Smooth muscle cell (in vitro differentiated cells): ENCODE results near the gene VAT1. TPM values are rescaled to one million over a fixed set of nuclear protein-coding genes. Genes with fewer than 3 reads are reported as not detected.

Source experiments
- DNase-seq: peaks from one replicate; lab custom pipeline; 2025; ENCODE audit not compliant: unreplicated experiment; lab: John Stamatoyannopoulos, UW
- H2AFZ ChIP-seq: fragments of 200-600 bp; sonication (generic); 2 replicates; pipeline ENCODE4 v1.6.0; 2016; ENCODE audit warnings: antibody characterized with exemption, low read depth, mild to moderate bottlenecking
- H3F3A ChIP-seq: fragments of 200-600 bp; sonication (generic); 2 replicates; pipeline ENCODE4 v1.6.0; 2017; ENCODE audit warnings: antibody characterized with exemption, low read depth
- H3K27ac ChIP-seq: fragments of 200-600 bp; sonication (generic); 2 replicates; pipeline ENCODE4 v1.5.1; 2016; ENCODE audit warnings: low read depth, mild to moderate bottlenecking
- H3K27me3 ChIP-seq: fragments of 200-600 bp; sonication (generic); 2 replicates; pipeline ENCODE4 v1.6.1; 2016; ENCODE audit warnings: low read depth, mild to moderate bottlenecking
- H3K36me3 ChIP-seq: fragments of 200-600 bp; sonication (generic); 2 replicates; pipeline ENCODE4 v1.5.1; 2016; ENCODE audit warnings: low read depth
- H3K4me1 ChIP-seq: fragments of 200-600 bp; sonication (generic); 2 replicates; pipeline ENCODE4 v1.5.1; 2016; ENCODE audit warnings: low read depth
- H3K4me2 ChIP-seq: fragments of 200-600 bp; sonication (generic); 2 replicates; pipeline ENCODE4 v1.6.0; 2016; ENCODE audit warnings: mild to moderate bottlenecking
- H3K4me3 ChIP-seq: fragments of 200-600 bp; sonication (generic); 2 replicates; pipeline ENCODE4 v1.5.1; 2016; ENCODE audit warnings: mild to moderate bottlenecking
- H3K79me2 ChIP-seq: fragments of 200-600 bp; sonication (generic); 2 replicates; pipeline ENCODE4 v1.6.0; 2016; ENCODE audit warnings: low read depth, mild to moderate bottlenecking
- H3K9ac ChIP-seq: fragments of 200-600 bp; sonication (generic); 2 replicates; pipeline ENCODE4 v1.6.0; 2016; ENCODE audit warnings: low read depth
- H3K9me3 ChIP-seq: fragments of 200-600 bp; sonication (generic); replicated peaks from 2 replicates; pipeline ENCODE4 v1.5.1; 2016; ENCODE audit warnings: low read depth
- H4K20me1 ChIP-seq: fragments of 200-600 bp; sonication (generic); 2 replicates; pipeline ENCODE4 v1.6.0; 2016; ENCODE audit warnings: low read depth
- WGBS: methylation state at CpG from one replicate; pipeline ENCODE4 v1.1.7; 2016; ENCODE audit warnings: low lambda C conversion rate; 5-methylcytosine and 5-hydroxymethylcytosine counted together
- polyA plus RNA-seq: library from polyadenylated mRNA; unstranded; fragments of >200 nt; fragmentation: Nextera tagmentation; extraction: Ambion mirVana; gene quantifications from 2 replicates; pipeline ENCODE4 v1.2.1, GENCODE V29; 2016
- total RNA-seq: library from RNA; depleted of rRNA; stranded (reverse); fragments of >200 nt; gene quantifications from 2 replicates; pipeline ENCODE4 v1.2.3, GENCODE V29; 2014
- TF ChIP-seq, protein P1 (sequence below): fragments of 200-600 bp; sonication (generic); IDR thresholded peaks from 2 replicates; pipeline ENCODE4 v1.5.1; 2017; ENCODE audit warnings: borderline replicate concordance, mild to moderate bottlenecking, antibody characterized with exemption; ENCODE audit not compliant: insufficient read depth, poor library complexity, severe bottlenecking

Gene VAT1
- total and polyA plus RNA-seq, 2 experiments from 2014 or later, result 146 to 229 TPM

DNA sequence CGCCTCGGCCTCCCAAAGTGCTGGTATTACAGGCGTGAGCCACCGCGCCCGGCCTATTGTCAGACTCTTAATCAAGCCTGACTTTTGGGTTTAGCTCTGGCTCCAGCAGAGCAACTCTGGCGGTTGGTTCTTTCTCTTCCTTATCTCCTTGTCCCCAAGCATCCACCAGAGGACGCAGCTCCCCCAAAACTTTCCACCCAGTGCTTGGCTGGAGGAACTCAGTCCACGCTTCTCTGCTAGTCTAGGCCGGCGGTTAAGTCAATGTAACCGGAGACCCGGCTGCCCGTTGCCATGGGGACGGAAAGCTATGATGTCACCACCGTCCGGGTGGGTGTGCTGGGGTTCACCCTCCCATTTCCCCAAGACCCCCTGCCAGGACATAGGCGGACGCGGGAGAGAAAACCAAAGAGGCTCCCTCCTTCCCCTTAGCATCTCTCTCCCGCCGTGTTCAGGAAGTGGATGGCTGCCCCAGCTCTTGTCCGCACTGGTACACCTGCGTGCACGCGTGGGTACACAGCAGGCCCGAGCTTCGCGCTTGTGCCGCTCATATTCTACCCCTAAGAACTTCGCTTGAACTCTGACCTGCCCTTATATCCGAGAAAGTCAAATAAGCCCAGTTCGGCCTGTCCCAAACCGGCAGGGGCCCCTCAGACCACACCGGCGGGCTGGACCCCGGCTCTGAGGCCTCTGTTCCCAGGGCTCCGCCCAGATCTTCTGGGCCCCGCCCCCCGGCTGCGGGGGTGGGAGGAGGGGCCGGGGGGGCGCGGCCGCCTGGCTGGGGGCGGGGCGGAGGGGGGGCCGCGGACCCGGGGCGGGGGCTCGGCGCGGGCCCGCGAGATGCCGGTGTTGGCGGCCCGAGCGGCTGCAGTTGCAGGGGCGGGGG lies 2.5 kb upstream of the VAT1 start, which contains the start of gene RND2:
Gene RND2 (plus strand): TSS at position 825 of the 883 bp plus-strand sequence. CDS start 117 bp downstream, outside the sequence.
- Histone ChIP-seq H3K4me3 (peak within 1 kb of the TSS; percentile 67), H3K79me2 (peaks cover 21% of the 10 kb centered on the region), H3K4me1 (peaks cover 6% of the 10 kb centered on the region), H3K4me2 (peak within 1 kb of the TSS; percentile 98), H3K27ac (peak within 1 kb of the TSS; percentile 67), H3K9ac (peak within 1 kb of the TSS; percentile 82), H3K36me3 (no peaks in the 10 kb centered on the region), H4K20me1 (peaks cover 9% of the 10 kb centered on the region), H3F3A (peaks cover 8% of the 10 kb centered on the region), H3K9me3 (no peaks in the 10 kb centered on the region), H3K27me3 (no peaks in the 10 kb centered on the region), H2AFZ (peak within 1 kb of the TSS; percentile 92)
- 1% methylated on average over 44 of the region's 61 CpGs for WGBS
- TF ChIP-seq, protein P1, sequence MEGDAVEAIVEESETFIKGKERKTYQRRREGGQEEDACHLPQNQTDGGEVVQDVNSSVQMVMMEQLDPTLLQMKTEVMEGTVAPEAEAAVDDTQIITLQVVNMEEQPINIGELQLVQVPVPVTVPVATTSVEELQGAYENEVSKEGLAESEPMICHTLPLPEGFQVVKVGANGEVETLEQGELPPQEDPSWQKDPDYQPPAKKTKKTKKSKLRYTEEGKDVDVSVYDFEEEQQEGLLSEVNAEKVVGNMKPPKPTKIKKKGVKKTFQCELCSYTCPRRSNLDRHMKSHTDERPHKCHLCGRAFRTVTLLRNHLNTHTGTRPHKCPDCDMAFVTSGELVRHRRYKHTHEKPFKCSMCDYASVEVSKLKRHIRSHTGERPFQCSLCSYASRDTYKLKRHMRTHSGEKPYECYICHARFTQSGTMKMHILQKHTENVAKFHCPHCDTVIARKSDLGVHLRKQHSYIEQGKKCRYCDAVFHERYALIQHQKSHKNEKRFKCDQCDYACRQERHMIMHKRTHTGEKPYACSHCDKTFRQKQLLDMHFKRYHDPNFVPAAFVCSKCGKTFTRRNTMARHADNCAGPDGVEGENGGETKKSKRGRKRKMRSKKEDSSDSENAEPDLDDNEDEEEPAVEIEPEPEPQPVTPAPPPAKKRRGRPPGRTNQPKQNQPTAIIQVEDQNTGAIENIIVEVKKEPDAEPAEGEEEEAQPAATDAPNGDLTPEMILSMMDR, result peak; percentile 55
- DNase-seq, result peak; percentile 78

GRCh38 chr17:43020789-43021740 lies 1.1 kb downstream of the VAT1 start:
- TF ChIP-seq, protein P1, result no peak
- Histone ChIP-seq H3K79me2 (peaks cover 29% of the 10 kb centered on the region), H3K36me3 (no peaks in the 10 kb centered on the region), H3K4me3 (peak overlapping the region; percentile 99), H3F3A (peaks cover 8% of the 10 kb centered on the region), H3K27me3 (no peaks in the 10 kb centered on the region), H3K4me2 (peak overlapping the region; percentile 100), H3K27ac (peak overlapping the region; percentile 92), H4K20me1 (peaks cover 40% of the 10 kb centered on the region), H3K9ac (peak overlapping the region; percentile 96), H2AFZ (peak overlapping the region; percentile 45), H3K9me3 (no peaks in the 10 kb centered on the region), H3K4me1 (peaks cover 6% of the 10 kb centered on the region)
- peak; percentile 52 for DNase-seq
- 15% methylated on average over 26 of the region's 40 CpGs for WGBS

DNA sequence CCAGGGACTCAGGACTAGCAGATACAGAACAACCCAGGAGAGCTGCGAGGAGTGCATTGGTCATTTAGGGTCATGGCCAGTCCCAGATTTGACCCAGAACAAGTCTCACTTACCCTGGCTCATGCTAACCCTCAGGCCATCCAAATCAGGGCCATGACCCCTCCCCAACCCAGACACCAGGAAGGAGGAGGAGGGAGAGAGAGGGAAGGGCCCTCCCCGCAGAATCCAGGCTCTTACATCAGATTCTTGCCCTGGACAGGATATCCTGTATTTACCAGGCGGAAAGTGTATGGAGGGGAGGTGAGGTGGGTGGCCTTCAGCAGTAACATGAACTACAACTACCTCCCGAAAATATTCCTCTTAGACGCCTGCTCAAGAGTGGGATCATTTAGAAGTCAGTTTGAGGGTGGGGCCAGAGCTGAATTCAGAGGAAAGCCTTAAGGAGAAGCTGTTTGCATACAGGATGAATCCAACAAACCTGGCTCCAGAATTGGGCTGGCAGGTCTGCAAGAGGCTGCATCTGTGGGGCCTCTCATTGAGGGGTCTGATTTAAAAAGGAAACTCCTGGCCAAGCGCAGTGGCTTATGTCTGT lies 2.1 kb downstream of the VAT1 start:
- no peak overlapping the region for H2AFZ ChIP-seq
- H3K9ac ChIP-seq, result peak overlapping the region; percentile 26
- peak overlapping the region; percentile 92 for H3K27ac ChIP-seq
- peaks cover 8% of the 10 kb centered on the region for H3F3A ChIP-seq
- H4K20me1 ChIP-seq, result peaks cover 42% of the 10 kb centered on the region
- no peaks in the 10 kb centered on the region for H3K27me3 ChIP-seq
- 45% methylated on average over 6 of the region's 6 CpGs for WGBS
- TF ChIP-seq, protein P1, result no peak
- peaks cover 6% of the 10 kb centered on the region for H3K4me1 ChIP-seq
- H3K9me3 ChIP-seq, result no peaks in the 10 kb centered on the region
- no peak for DNase-seq
- peaks cover 29% of the 10 kb centered on the region for H3K79me2 ChIP-seq
- H3K4me3 ChIP-seq, result peak overlapping the region; percentile 99
- no peaks in the 10 kb centered on the region for H3K36me3 ChIP-seq
- H3K4me2 ChIP-seq, result peak overlapping the region; percentile 100
